SJSA1 (cell line): ENCODE results near the gene MYT1. TPM values are rescaled to one million over a fixed set of nuclear protein-coding genes. Genes with fewer than 3 reads are reported as not detected.

ENCODE experiments used
- DNase-seq, 2 experiments: peaks; one replicate each; pipeline ENCODE4 v3.0.0-alpha.2; 2015 to 2020; ENCODE audit warnings: low spot score in 2 of 2, low read depth in 1 of 2
- H3K27ac ChIP-seq: fragments of 250-450 bp; sonication (Bioruptor Pico); 2 replicates; pipeline ENCODE4 v1.5.1; 2020; ENCODE audit warnings: mild to moderate bottlenecking, moderate library complexity
- H3K27me3 ChIP-seq: fragments of 250-450 bp; sonication (Bioruptor Pico); replicated peaks from 2 replicates; pipeline ENCODE4 v1.5.1; 2020; ENCODE audit warnings: mild to moderate bottlenecking, moderate library complexity
- H3K36me3 ChIP-seq: fragments of 250-450 bp; sonication (Bioruptor Pico); 2 replicates; pipeline ENCODE4 v1.5.1; 2020; ENCODE audit warnings: mild to moderate bottlenecking
- H3K4me1 ChIP-seq: fragments of 250-450 bp; sonication (Bioruptor Pico); replicated peaks from 2 replicates; pipeline ENCODE4 v1.6.1; 2021; ENCODE audit warnings: mild to moderate bottlenecking
- H3K4me3 ChIP-seq: fragments of 250-450 bp; sonication (Bioruptor Pico); 2 replicates; pipeline ENCODE4 v1.5.1; 2020; ENCODE audit warnings: mild to moderate bottlenecking
- H3K9me3 ChIP-seq: fragments of 250-450 bp; sonication (Bioruptor Pico); replicated peaks from 2 replicates; pipeline ENCODE4 v1.5.1; 2020; ENCODE audit warnings: mild to moderate bottlenecking
- total RNA-seq: library from RNA; depleted of rRNA; stranded (reverse); fragments of >200 nt; shearing (Covaris generic); gene quantifications from 2 replicates; pipeline ENCODE4 v1.2.3, GENCODE V29; 2014

The MYT1 gene
- total RNA-seq, 1 experiment from 2014 or later = not detected

- DNase-seq = no peak
- Histone ChIP-seq H3K36me3 (no peaks in the 10 kb centered on the region), H3K4me3 (no peak overlapping the region), H3K9me3 (no peaks in the 10 kb centered on the region), H3K4me1 (peaks cover 12% of the 10 kb centered on the region), H3K27me3 (peaks cover 19% of the 10 kb centered on the region), H3K27ac (no peak overlapping the region)
Observed at GRCh38 chr20:64253000-64253383, 88.7 kb downstream of the MYT1 start.

- Histone ChIP-seq H3K4me1 (peaks cover 12% of the 10 kb centered on the region), H3K27ac (no peak overlapping the region), H3K27me3 (peaks cover 17% of the 10 kb centered on the region), H3K36me3 (no peaks in the 10 kb centered on the region), H3K4me3 (no peak overlapping the region), H3K9me3 (no peaks in the 10 kb centered on the region)
- DNase-seq = no peak
Observed at GRCh38 chr20:64253443-64253842, 89.2 kb downstream of the MYT1 start.

- H3K36me3 ChIP-seq = no peaks in the 10 kb centered on the region
- H3K27me3 ChIP-seq = peaks cover 11% of the 10 kb centered on the region
- no peak for DNase-seq
- peaks cover 12% of the 10 kb centered on the region for H3K4me1 ChIP-seq
- no peak overlapping the region for H3K4me3 ChIP-seq
- no peaks in the 10 kb centered on the region for H3K9me3 ChIP-seq
- H3K27ac ChIP-seq = no peak overlapping the region
Observed at GRCh38 chr20:64254156-64254555, 89.9 kb downstream of the MYT1 start.

- no peak for DNase-seq
- H3K4me3 ChIP-seq = peak overlapping the region; percentile 51
- H3K27me3 ChIP-seq = peaks cover 8% of the 10 kb centered on the region
- H3K36me3 ChIP-seq = no peaks in the 10 kb centered on the region
- peaks cover 12% of the 10 kb centered on the region for H3K4me1 ChIP-seq
- peak overlapping the region; percentile 2; the same call in 1 of the 2 replicates for H3K27ac ChIP-seq
- no peaks in the 10 kb centered on the region for H3K9me3 ChIP-seq
Observed at GRCh38 chr20:64254571-64255360, 90.5 kb downstream of the MYT1 start.

- Histone ChIP-seq H3K27me3 (peaks cover 8% of the 10 kb centered on the region), H3K36me3 (no peaks in the 10 kb centered on the region), H3K4me1 (peaks cover 12% of the 10 kb centered on the region), H3K9me3 (no peaks in the 10 kb centered on the region), H3K27ac (peak within 1 kb of the TSS; percentile 2; the same call in 1 of the 2 replicates), H3K4me3 (peak within 1 kb of the TSS; percentile 51)
- DNase-seq = peak; percentile 79 to 89
Observed at GRCh38 chr20:64255361-64256281, 91.4 kb downstream of the MYT1 start, which contains the start of gene PCMTD2. PCMTD2 (plus strand) TSS chr20:64255748; CDS start chr20:64259966, 4,218 bp downstream.

- Histone ChIP-seq H3K36me3 (no peaks in the 10 kb centered on the region), H3K27ac (no peak overlapping the region), H3K27me3 (no peaks in the 10 kb centered on the region), H3K4me3 (peak overlapping the region; percentile 51), H3K4me1 (peaks cover 12% of the 10 kb centered on the region), H3K9me3 (no peaks in the 10 kb centered on the region)
- no peak for DNase-seq
Observed at GRCh38 chr20:64256282-64256935, 92.2 kb downstream of the MYT1 start.

GRCh38 chr20:64257107-64257757 lies 93.0 kb downstream of the MYT1 start:
- no peaks in the 10 kb centered on the region for H3K36me3 ChIP-seq
- H3K4me3 ChIP-seq = no peak overlapping the region
- H3K27me3 ChIP-seq = no peaks in the 10 kb centered on the region
- DNase-seq = no peak
- no peak overlapping the region for H3K27ac ChIP-seq
- peaks cover 12% of the 10 kb centered on the region for H3K4me1 ChIP-seq
- H3K9me3 ChIP-seq = no peaks in the 10 kb centered on the region

GRCh38 chr20:64258071-64258823 lies 94.0 kb downstream of the MYT1 start:
- Histone ChIP-seq H3K36me3 (no peaks in the 10 kb centered on the region), H3K4me3 (no peak overlapping the region), H3K27me3 (no peaks in the 10 kb centered on the region), H3K9me3 (no peaks in the 10 kb centered on the region), H3K27ac (no peak overlapping the region), H3K4me1 (peaks cover 12% of the 10 kb centered on the region)
- no peak for DNase-seq

- H3K4me3 ChIP-seq = no peak overlapping the region
- no peaks in the 10 kb centered on the region for H3K27me3 ChIP-seq
- no peaks in the 10 kb centered on the region for H3K36me3 ChIP-seq
- DNase-seq = no peak
- H3K27ac ChIP-seq = no peak overlapping the region
- H3K4me1 ChIP-seq = peaks cover 7% of the 10 kb centered on the region
- H3K9me3 ChIP-seq = no peaks in the 10 kb centered on the region
Observed at GRCh38 chr20:64260239-64260638, 96.0 kb downstream of the MYT1 start.

GRCh38 chr20:64261138-64261537 lies 96.9 kb downstream of the MYT1 start:
- H3K4me1 ChIP-seq = peaks cover 4% of the 10 kb centered on the region; the same call in 1 of the 2 replicates
- H3K27me3 ChIP-seq = no peaks in the 10 kb centered on the region
- H3K36me3 ChIP-seq = no peaks in the 10 kb centered on the region
- H3K9me3 ChIP-seq = no peaks in the 10 kb centered on the region
- H3K27ac ChIP-seq = no peak overlapping the region
- DNase-seq = no peak
- H3K4me3 ChIP-seq = no peak overlapping the region

GRCh38 chr20:64264091-64264490 lies 99.8 kb downstream of the MYT1 start:
- DNase-seq = no peak
- Histone ChIP-seq H3K4me1 (no peaks in the 10 kb centered on the region), H3K27me3 (no peaks in the 10 kb centered on the region), H3K9me3 (no peaks in the 10 kb centered on the region), H3K4me3 (no peak overlapping the region), H3K36me3 (no peaks in the 10 kb centered on the region), H3K27ac (no peak overlapping the region)

GRCh38 chr20:64265201-64265600 lies 100.9 kb downstream of the MYT1 start:
- Histone ChIP-seq H3K36me3 (no peaks in the 10 kb centered on the region), H3K4me1 (no peaks in the 10 kb centered on the region), H3K4me3 (no peak overlapping the region), H3K27me3 (no peaks in the 10 kb centered on the region), H3K27ac (no peak overlapping the region), H3K9me3 (no peaks in the 10 kb centered on the region)
- no peak for DNase-seq

GRCh38 chr20:64266988-64267387 lies 102.7 kb downstream of the MYT1 start:
- H3K36me3 ChIP-seq = no peaks in the 10 kb centered on the region
- no peaks in the 10 kb centered on the region for H3K9me3 ChIP-seq
- no peak overlapping the region for H3K4me3 ChIP-seq
- no peaks in the 10 kb centered on the region for H3K27me3 ChIP-seq
- DNase-seq = no peak
- no peaks in the 10 kb centered on the region for H3K4me1 ChIP-seq
- no peak overlapping the region for H3K27ac ChIP-seq
